DND-41 (cell line): ENCODE measurements around the gene MAN1B1.
"Not testable (repeated sequence)": the region's sequence is repeated elsewhere in the genome, so short reads cannot be mapped to it uniquely, and the experiment has no call there.

ENCODE experiments used
- ATAC-seq: fragments of 200-7000 bp; cut with Tn5 transposase; 3 replicates; pipeline ENCODE4 v1.9.1; 2021; ENCODE audit warnings: low read depth; ENCODE audit not compliant: insufficient read depth
- DNase-seq: peaks from one replicate; pipeline ENCODE4 v3.0.0-alpha.2; 2020
- H2AFZ ChIP-seq: 2 replicates; pipeline ENCODE4 v1.6.0; 2012; ENCODE audit warnings: low read depth, low read length
- H3K27ac ChIP-seq: 2 replicates; pipeline ENCODE4 v1.5.1; 2012; ENCODE audit warnings: low read length, inconsistent platforms
- H3K27me3 ChIP-seq: fragments of 200-600 bp; sonication (generic); 2 replicates; pipeline ENCODE4 v1.6.0; 2012; ENCODE audit warnings: low read length, mild to moderate bottlenecking, inconsistent platforms; ENCODE audit not compliant: insufficient read depth, poor library complexity
- H3K36me3 ChIP-seq: 2 replicates; pipeline ENCODE4 v1.5.1; 2012; ENCODE audit warnings: low read length, inconsistent platforms; ENCODE audit not compliant: insufficient read depth
- H3K4me1 ChIP-seq: 2 replicates; pipeline ENCODE4 v1.5.1; 2012; ENCODE audit warnings: mild to moderate bottlenecking, low read length; ENCODE audit not compliant: insufficient read depth
- H3K4me2 ChIP-seq: 2 replicates; pipeline ENCODE4 v1.6.0; 2012; ENCODE audit warnings: mild to moderate bottlenecking, moderate library complexity, low read length, inconsistent platforms; ENCODE audit not compliant: insufficient read depth
- H3K4me3 ChIP-seq, 2 experiments: fragments of 200-600 bp in 1 of 2; shearing (Covaris generic) in 1 of 2; 2 replicates each; pipeline ENCODE4 v1.5.1; 2012 to 2016; ENCODE audit warnings: inconsistent platforms in 2 of 2, low read length in 2 of 2, mild to moderate bottlenecking in 2 of 2, low read depth in 1 of 2, moderate library complexity in 1 of 2
- H3K79me2 ChIP-seq: 2 replicates; pipeline ENCODE4 v1.6.0; 2012; ENCODE audit warnings: low read length, inconsistent platforms; ENCODE audit not compliant: insufficient read depth
- H3K9ac ChIP-seq: 2 replicates; pipeline ENCODE4 v1.6.0; 2012; ENCODE audit warnings: low read depth, mild to moderate bottlenecking, inconsistent platforms, low read length, moderate library complexity
- H3K9me3 ChIP-seq: 2 replicates; pipeline ENCODE4 v1.5.1; 2012; ENCODE audit warnings: low read length, moderate library complexity, mild to moderate bottlenecking, inconsistent platforms; ENCODE audit not compliant: insufficient read depth, severe bottlenecking
- H4K20me1 ChIP-seq: 2 replicates; pipeline ENCODE4 v1.6.0; 2012; ENCODE audit warnings: low read length; ENCODE audit not compliant: insufficient read depth
- EZH2 ChIP-seq: IDR thresholded peaks from 3 replicates; pipeline ENCODE4 v1.6.1; 2012; ENCODE audit warnings: borderline replicate concordance, low read depth, mild to moderate bottlenecking, moderate library complexity, low read length, inconsistent platforms; ENCODE audit not compliant: severe bottlenecking
- TF ChIP-seq, protein P1 (sequence below): IDR thresholded peaks from 2 replicates; pipeline ENCODE4 v1.5.1; 2012; ENCODE audit warnings: borderline replicate concordance, low read length, moderate library complexity, mild to moderate bottlenecking; ENCODE audit not compliant: poor library complexity, severe bottlenecking; ENCODE audit errors: extremely low read depth

Gene MAN1B1

DNA sequence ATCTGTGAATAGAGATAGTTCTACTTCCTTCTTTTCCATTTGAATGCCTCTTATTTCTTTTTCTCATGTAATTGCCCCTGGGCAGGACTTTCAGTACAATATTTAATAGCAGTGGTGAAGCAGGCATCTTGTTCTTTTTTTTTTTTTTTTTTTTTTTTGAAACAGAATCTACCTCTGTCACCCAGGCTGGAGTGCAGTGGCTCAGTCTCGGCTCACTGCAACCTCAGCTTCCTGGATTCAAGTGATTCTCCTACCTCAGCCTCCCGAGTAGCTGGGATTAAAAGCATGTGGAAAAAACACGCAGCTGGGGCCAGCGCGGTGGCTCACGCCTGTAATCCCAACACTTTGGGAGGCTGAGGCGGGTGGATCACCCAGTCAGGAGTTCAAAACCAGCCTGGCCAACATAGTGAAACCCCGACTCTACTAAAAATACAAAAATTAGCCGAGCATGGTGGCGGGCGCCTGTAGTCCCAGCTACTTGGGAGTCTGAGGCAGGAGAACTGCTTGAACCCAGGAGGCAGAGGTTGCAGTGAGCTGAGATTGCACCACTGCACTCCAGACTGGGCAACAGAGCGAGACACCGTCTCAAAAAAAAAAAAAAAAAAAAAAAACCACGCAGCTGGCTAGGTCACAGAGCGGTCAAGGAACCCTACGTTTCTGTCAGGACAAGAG lies 36.1 kb downstream of the MAN1B1 start:
- H3K36me3 ChIP-seq, H4K20me1 ChIP-seq, H3K4me3 ChIP-seq, H3K27me3 ChIP-seq, H3K9me3 ChIP-seq, H3K4me2 ChIP-seq, DNase-seq, H3K9ac ChIP-seq, H2AFZ ChIP-seq, H3K27ac ChIP-seq, ATAC-seq: not testable (repeated sequence)
- peaks cover 15% of the 10 kb centered on the region for H3K79me2 ChIP-seq
- H3K4me1 ChIP-seq, result peaks cover 30% of the 10 kb centered on the region

DNA sequence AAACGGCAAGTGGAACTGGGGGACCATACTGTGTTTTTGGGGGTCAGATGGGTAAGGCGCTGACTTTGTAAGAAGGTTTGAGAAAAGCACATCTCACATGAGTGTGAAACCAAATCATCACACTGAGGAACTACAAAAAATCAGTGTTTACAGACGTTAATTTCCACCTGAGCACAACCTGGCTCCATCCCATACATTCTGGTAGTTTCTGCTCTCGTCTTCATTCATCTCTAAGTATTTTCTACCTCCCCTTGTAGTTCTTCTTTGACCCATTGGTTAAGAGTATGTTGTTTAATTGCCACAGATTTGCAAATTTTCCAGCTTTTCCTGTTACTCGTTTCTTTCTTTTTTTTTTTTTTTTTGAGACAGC lies 36.7 kb downstream of the MAN1B1 start:
- Histone ChIP-seq H3K36me3 (no peaks in the 10 kb centered on the region), H2AFZ (no peak overlapping the region), H3K27ac (no peak overlapping the region), H3K9me3 (no peaks in the 10 kb centered on the region), H3K4me3 (no peak overlapping the region), H3K27me3 (no peaks in the 10 kb centered on the region), H4K20me1 (no peaks in the 10 kb centered on the region), H3K9ac (no peak overlapping the region), H3K79me2 (peaks cover 20% of the 10 kb centered on the region), H3K4me1 (peaks cover 36% of the 10 kb centered on the region), H3K4me2 (no peak overlapping the region)
- DNase-seq, result no peak
- no peak for ATAC-seq
- TF ChIP-seq, protein P1, sequence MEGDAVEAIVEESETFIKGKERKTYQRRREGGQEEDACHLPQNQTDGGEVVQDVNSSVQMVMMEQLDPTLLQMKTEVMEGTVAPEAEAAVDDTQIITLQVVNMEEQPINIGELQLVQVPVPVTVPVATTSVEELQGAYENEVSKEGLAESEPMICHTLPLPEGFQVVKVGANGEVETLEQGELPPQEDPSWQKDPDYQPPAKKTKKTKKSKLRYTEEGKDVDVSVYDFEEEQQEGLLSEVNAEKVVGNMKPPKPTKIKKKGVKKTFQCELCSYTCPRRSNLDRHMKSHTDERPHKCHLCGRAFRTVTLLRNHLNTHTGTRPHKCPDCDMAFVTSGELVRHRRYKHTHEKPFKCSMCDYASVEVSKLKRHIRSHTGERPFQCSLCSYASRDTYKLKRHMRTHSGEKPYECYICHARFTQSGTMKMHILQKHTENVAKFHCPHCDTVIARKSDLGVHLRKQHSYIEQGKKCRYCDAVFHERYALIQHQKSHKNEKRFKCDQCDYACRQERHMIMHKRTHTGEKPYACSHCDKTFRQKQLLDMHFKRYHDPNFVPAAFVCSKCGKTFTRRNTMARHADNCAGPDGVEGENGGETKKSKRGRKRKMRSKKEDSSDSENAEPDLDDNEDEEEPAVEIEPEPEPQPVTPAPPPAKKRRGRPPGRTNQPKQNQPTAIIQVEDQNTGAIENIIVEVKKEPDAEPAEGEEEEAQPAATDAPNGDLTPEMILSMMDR, result no peak
- no peak for TF ChIP-seq EZH2

GRCh38 chr9:137123952-137124462 lies 37.2 kb downstream of the MAN1B1 start:
- H4K20me1 ChIP-seq, DNase-seq, H3K9ac ChIP-seq, H3K4me2 ChIP-seq, H3K27me3 ChIP-seq, H3K4me3 ChIP-seq, H3K27ac ChIP-seq, ATAC-seq, H2AFZ ChIP-seq, H3K9me3 ChIP-seq, H3K36me3 ChIP-seq: not testable (repeated sequence)
- peaks cover 26% of the 10 kb centered on the region for H3K79me2 ChIP-seq
- H3K4me1 ChIP-seq, result peaks cover 39% of the 10 kb centered on the region

GRCh38 chr9:137126786-137127185 lies 40.0 kb downstream of the MAN1B1 start:
- Histone ChIP-seq H3K4me2 (peak overlapping the region; percentile 87), H3K27me3 (no peaks in the 10 kb centered on the region), H3K79me2 (peaks cover 40% of the 10 kb centered on the region), H2AFZ (peak overlapping the region; percentile 70; the same call in 1 of the 2 replicates), H3K4me1 (peaks cover 47% of the 10 kb centered on the region), H3K9ac (peak overlapping the region; percentile 91), H4K20me1 (no peaks in the 10 kb centered on the region), H3K27ac (peak overlapping the region; percentile 91), H3K4me3 (peak overlapping the region; percentile 85 to 98; a peak in 3 of 4 replicates), H3K36me3 (no peaks in the 10 kb centered on the region; the same call in 1 of the 2 replicates), H3K9me3 (no peaks in the 10 kb centered on the region)
- ATAC-seq, result no peak
- DNase-seq, result no peak
- TF ChIP-seq, protein P1, result no peak
- TF ChIP-seq EZH2, result no peak
